IMR-90 (cell line): ENCODE data around the gene KRTAP5-9. TPM values are rescaled to one million over a fixed set of nuclear protein-coding genes. Genes with fewer than 3 reads are reported as not detected.
A peak's percentile ranks its signal among the peaks of the same experiment; 100 is the strongest.

Experiments
- ATAC-seq: fragments of 200-7000 bp; cut with Tn5 transposase; 2 replicates; pipeline ENCODE4 v1.9.1; 2020; ENCODE audit warnings: low read depth, mild to moderate bottlenecking, moderate library complexity
- BruUV-seq: library from RNA; stranded (reverse); fragments of 400-500 nt; replicated peaks from 2 replicates; lab custom pipeline; 2021; lab: Mats Ljungman, UMichigan
- CTCF ChIA-PET: fragments of 300-600 bp; formaldehyde crosslinking; extraction: SDS; loops from one replicate; lab custom pipeline; 2021; ENCODE audit warnings: antibody characterized with exemption; lab: Yijun Ruan, JAX
- POLR2A ChIA-PET: fragments of 300-600 bp; sonication (Branson Sonifier 250); formaldehyde crosslinking; loops from one replicate; lab custom pipeline; 2022; ENCODE audit warnings: antibody characterized with exemption; ENCODE audit not compliant: unreplicated experiment; lab: Charles Lee
- DNase-seq: peaks from one replicate; pipeline ENCODE4 v3.0.0; 2013
- H2AFZ ChIP-seq: replicated peaks from 2 replicates; pipeline ENCODE3; 2013; ENCODE audit warnings: low read length, mild to moderate bottlenecking; ENCODE audit not compliant: poor library complexity
- H2AK5ac ChIP-seq: 2 replicates; pipeline ENCODE4 v1.6.1; 2013; ENCODE audit warnings: low read depth, low read length, inconsistent platforms
- H2AK9ac ChIP-seq: replicated peaks from 2 replicates; pipeline ENCODE3; 2013; ENCODE audit warnings: mild to moderate bottlenecking, low read depth, low read length, moderate library complexity; ENCODE audit not compliant: poor library complexity
- H2BK120ac ChIP-seq: 2 replicates; pipeline ENCODE4 v1.6.1; 2013; ENCODE audit warnings: low read depth, low read length, inconsistent platforms
- H2BK15ac ChIP-seq: 3 replicates; pipeline ENCODE4 v1.6.1; 2013; ENCODE audit warnings: low read depth, low read length, inconsistent platforms
- H2BK20ac ChIP-seq: 2 replicates; pipeline ENCODE4 v1.6.1; 2013; ENCODE audit warnings: low read depth, mild to moderate bottlenecking, inconsistent platforms, low read length, moderate library complexity
- H2BK5ac ChIP-seq: 2 replicates; pipeline ENCODE4 v1.6.1; 2013; ENCODE audit warnings: mild to moderate bottlenecking, low read depth, low read length, inconsistent platforms; ENCODE audit not compliant: poor library complexity, severe bottlenecking
- H3K14ac ChIP-seq: replicated peaks from 2 replicates; pipeline ENCODE4 v1.6.1; 2013; ENCODE audit warnings: low read depth, low read length, inconsistent platforms
- H3K18ac ChIP-seq: 2 replicates; pipeline ENCODE4 v1.6.1; 2013; ENCODE audit warnings: low read depth, low read length, control low read depth
- H3K23ac ChIP-seq: 2 replicates; pipeline ENCODE4 v1.6.1; 2013; ENCODE audit warnings: low read depth, low read length, inconsistent platforms
- H3K27ac ChIP-seq: 2 replicates; pipeline ENCODE4 v1.5.1; 2013; ENCODE audit warnings: mild to moderate bottlenecking, control low read depth, low read length; ENCODE audit not compliant: insufficient read depth
- H3K27me3 ChIP-seq: 2 replicates; pipeline ENCODE4 v1.6.1; 2013; ENCODE audit warnings: low read length; ENCODE audit not compliant: control insufficient read depth, insufficient read depth
- H3K36me3 ChIP-seq: 2 replicates; pipeline ENCODE4 v1.6.1; 2013; ENCODE audit warnings: low read length, mixed read lengths; ENCODE audit not compliant: control insufficient read depth, insufficient read depth
- H3K4ac ChIP-seq: 2 replicates; pipeline ENCODE4 v1.6.1; 2013; ENCODE audit warnings: low read depth, low read length, inconsistent platforms
- H3K4me1 ChIP-seq: 2 replicates; pipeline ENCODE4 v1.6.1; 2013; ENCODE audit warnings: low read length, mixed read lengths; ENCODE audit not compliant: control insufficient read depth, insufficient read depth
- H3K4me2 ChIP-seq: 2 replicates; pipeline ENCODE4 v1.6.1; 2013; ENCODE audit warnings: low read depth, mild to moderate bottlenecking, control low read depth, low read length, moderate library complexity
- H3K4me3 ChIP-seq: 2 replicates; pipeline ENCODE4 v1.5.1; 2013; ENCODE audit warnings: low read depth, mild to moderate bottlenecking, control low read depth, low read length, moderate library complexity; ENCODE audit not compliant: insufficient read depth
- H3K56ac ChIP-seq: 2 replicates; pipeline ENCODE4 v1.6.1; 2013; ENCODE audit warnings: low read length, inconsistent platforms; ENCODE audit not compliant: insufficient read depth; ENCODE audit errors: extremely low read depth
- H3K79me1 ChIP-seq, 2 experiments: 2 replicates each; pipeline ENCODE4 v1.6.1; 2013; ENCODE audit warnings: low read length in 2 of 2, inconsistent platforms in 1 of 2, low read depth in 1 of 2
- H3K9ac ChIP-seq: 2 replicates; pipeline ENCODE4 v1.6.1; 2013; ENCODE audit warnings: low read depth, low read length, control low read depth
- H3K9me1 ChIP-seq: 2 replicates; pipeline ENCODE4 v1.6.1; 2013; ENCODE audit warnings: low read length, inconsistent platforms; ENCODE audit not compliant: insufficient read depth
- H3K9me3 ChIP-seq: 2 replicates; pipeline ENCODE4 v1.6.1; 2013; ENCODE audit warnings: low read length; ENCODE audit not compliant: control insufficient read depth, insufficient read depth
- H4K20me1 ChIP-seq: 2 replicates; pipeline ENCODE4 v1.6.1; 2013; ENCODE audit warnings: low read length, inconsistent platforms; ENCODE audit not compliant: insufficient read depth
- H4K5ac ChIP-seq: 2 replicates; pipeline ENCODE4 v1.6.1; 2013; ENCODE audit warnings: mild to moderate bottlenecking, low read depth, low read length, control low read depth
- H4K8ac ChIP-seq, 2 experiments: 2 replicates each; pipeline ENCODE4 v1.6.1; 2013; ENCODE audit warnings: low read depth in 2 of 2, low read length in 2 of 2, control low read depth in 1 of 2, inconsistent platforms in 1 of 2
- H4K91ac ChIP-seq: 2 replicates; pipeline ENCODE4 v1.6.1; 2013; ENCODE audit warnings: low read depth, low read length, inconsistent platforms; ENCODE audit not compliant: insufficient read depth
- CEBPB ChIP-seq: IDR thresholded peaks from 2 replicates; pipeline ENCODE4 v1.6.1; 2012; ENCODE audit warnings: low read depth, low read length, improper control_type of control experiment
- CHD1 ChIP-seq: IDR thresholded peaks from 2 replicates; pipeline ENCODE4 v1.6.1; 2012; ENCODE audit warnings: low read depth, low read length, improper control_type of control experiment
- CTCF ChIP-seq: conservative IDR thresholded peaks from 2 replicates; pipeline ENCODE4 v1.5.1; 2012; ENCODE audit warnings: mild to moderate bottlenecking, low read depth, low read length, improper control_type of control experiment
- ELK1 ChIP-seq: fragments of 150-350 bp; IDR thresholded peaks from 2 replicates; pipeline ENCODE4 v1.6.1; 2016; ENCODE audit warnings: low read depth, mild to moderate bottlenecking, low read length, moderate library complexity, borderline replicate concordance
- FOS ChIP-seq: fragments of 150-350 bp; IDR thresholded peaks from 2 replicates; pipeline ENCODE4 v1.6.1; 2016; ENCODE audit warnings: low read depth, low read length
- MAFK ChIP-seq: IDR thresholded peaks from 2 replicates; pipeline ENCODE4 v1.6.1; 2012; ENCODE audit warnings: low read depth, low read length, improper control_type of control experiment
- MXI1 ChIP-seq: IDR thresholded peaks from 2 replicates; pipeline ENCODE4 v1.6.1; 2012; ENCODE audit warnings: low read depth, mild to moderate bottlenecking, low read length, moderate library complexity, borderline replicate concordance
- POLR2A ChIP-seq: IDR thresholded peaks from 2 replicates; pipeline ENCODE4 v1.6.1; 2012; ENCODE audit warnings: mild to moderate bottlenecking, low read depth, low read length
- RAD21 ChIP-seq: IDR thresholded peaks from 2 replicates; pipeline ENCODE4 v1.6.1; 2012; ENCODE audit warnings: low read length, improper control_type of control experiment
- RCOR1 ChIP-seq: IDR thresholded peaks from 2 replicates; pipeline ENCODE4 v1.6.1; 2012; ENCODE audit warnings: mild to moderate bottlenecking, low read length, improper control_type of control experiment; ENCODE audit not compliant: insufficient replicate concordance
- SMC3 ChIP-seq: fragments of 150-350 bp; IDR thresholded peaks from 2 replicates; pipeline ENCODE4 v1.6.1; 2016; ENCODE audit warnings: low read depth, mild to moderate bottlenecking, antibody characterized with exemption, low read length, moderate library complexity
- USF2 ChIP-seq: fragments of 150-350 bp; IDR thresholded peaks from 2 replicates; pipeline ENCODE4 v1.6.1; 2017; ENCODE audit warnings: mild to moderate bottlenecking, antibody characterized with exemption, low read length, low read depth
- WGBS, 2 experiments: methylation state at CpG; one replicate each; pipeline versions ENCODE4 v1.1.5 to v1.1.7; 2013; ENCODE audit warnings: missing lambda C conversion rate in 2 of 2; ENCODE audit not compliant: insufficient read length in 1 of 2; ENCODE audit errors: extremely low coverage in 2 of 2; 5-methylcytosine and 5-hydroxymethylcytosine counted together
- dilution Hi-C: fragments of 300-500 bp; cut with HindIII; formaldehyde crosslinking; loops from one replicate; pipeline ENCODE4 v1.14.3; 2018; ENCODE audit warnings: low sequenced_read_pairs; ENCODE audit not compliant: unreplicated experiment
- in situ Hi-C: fragments of 300-500 bp; cut with MboI; formaldehyde crosslinking; loops from 3 replicates; pipeline ENCODE4 v1.14.3; 2019; ENCODE audit warnings: low sequenced_read_pairs, inconsistent platforms, mixed read lengths
- intact Hi-C: fragments of 100-400 bp; cut with micrococcal nuclease; formaldehyde crosslinking; loops from 2 replicates; pipeline ENCODE4 v1.10.0; 2022
- polyA plus RNA-seq, 3 experiments: library from polyadenylated mRNA; depleted of rRNA; stranded (reverse); fragments of >200 nt; gene quantifications; 2 replicates each; pipeline ENCODE4 v1.2.3, GENCODE V29; 2012; ENCODE audit warnings: low replicate concordance in 1 of 3
- total RNA-seq: library from RNA; depleted of rRNA; stranded (reverse); fragments of >200 nt; gene quantifications from 2 replicates; pipeline ENCODE4 v1.2.3, GENCODE V29; 2012

KRTAP5-9 gene
- total and polyA plus RNA-seq, 2 of the 4 experiments (the other 2 are of a cell fraction), result 0.09 TPM; not detected in 1

- Histone ChIP-seq H3K9me3 (no peaks in the 10 kb centered on the region), H3K27me3 (peaks cover 12% of the 10 kb centered on the region), H3K36me3 (no peaks in the 10 kb centered on the region), H2AFZ (no peak overlapping the region), H3K4me2 (no peak overlapping the region), H3K14ac (no peak overlapping the region), H2AK9ac (no peak overlapping the region), H3K4me3 (no peak overlapping the region), H3K9me1 (no peaks in the 10 kb centered on the region), H2BK15ac (no peak overlapping the region), H2BK20ac (no peak overlapping the region), H3K27ac (no peak overlapping the region), H3K79me1 (no peaks in the 10 kb centered on the region), H2BK5ac (no peak overlapping the region), H3K4me1 (no peaks in the 10 kb centered on the region), H3K56ac (no peak overlapping the region), H3K4ac (no peak overlapping the region), H4K8ac (no peak overlapping the region), H4K20me1 (no peaks in the 10 kb centered on the region), H3K23ac (no peak overlapping the region), H4K91ac (no peak overlapping the region), H4K5ac (no peak overlapping the region), H2BK120ac (no peak overlapping the region), H3K18ac (no peak overlapping the region), H3K9ac (no peak overlapping the region), H2AK5ac (no peak overlapping the region)
- in situ Hi-C loops, result no loop called here
- intact Hi-C loops, result no loop called here
- DNase-seq (no peak), ATAC-seq (peak; percentile 57)
- no TSS peak for BruUV-seq
- 40% methylated on average over 1 of the region's 4 CpGs; no CpG with 5 or more reads in 1 of the 2 experiments for WGBS, 2 experiments
- POLR2A ChIA-PET, result no interaction called here
- CTCF ChIA-PET, result no interaction called here
- TF ChIP-seq USF2 (no peak), CTCF (no peak), MXI1 (no peak), CEBPB (no peak), MAFK (no peak), RAD21 (no peak), ELK1 (no peak), SMC3 (no peak), RCOR1 (no peak), CHD1 (no peak), FOS (no peak), POLR2A (no peak)
- dilution Hi-C loops, result no loop called here
These were observed 9.6 kb upstream of the KRTAP5-9 start for GRCh38 chr11:71538666-71538990.
